HEK293 (cell line): ENCODE results near the gene PTGER2.

Experiments
- FEZF1 ChIP-seq: fragments of 450-650 bp; formaldehyde crosslinking; IDR thresholded peaks from 2 replicates; pipeline ENCODE4 v1.5.1; 2016; ENCODE audit warnings: missing biosample characterization, missing genetic modification characterization
- HIC1 ChIP-seq: fragments of 450-650 bp; formaldehyde crosslinking; IDR thresholded peaks from 2 replicates; pipeline ENCODE4 v1.5.1; 2016; ENCODE audit warnings: missing biosample characterization, missing genetic modification characterization
- KLF7 ChIP-seq: fragments of 450-650 bp; formaldehyde crosslinking; IDR thresholded peaks from 2 replicates; pipeline ENCODE4 v1.5.1; 2016; ENCODE audit warnings: missing biosample characterization, missing genetic modification characterization, borderline replicate concordance
- MEIS1 ChIP-seq: sonication (generic); formaldehyde crosslinking; IDR thresholded peaks from 2 replicates; pipeline ENCODE4 v1.8.1; 2022; ENCODE audit warnings: missing genetic modification reagents, mild to moderate bottlenecking, borderline replicate concordance
- PRDM1 ChIP-seq: fragments of 450-650 bp; formaldehyde crosslinking; IDR thresholded peaks from 2 replicates; pipeline ENCODE4; 2016; ENCODE audit warnings: missing biosample characterization, missing genetic modification characterization
- PRDM4 ChIP-seq: fragments of 450-650 bp; formaldehyde crosslinking; IDR thresholded peaks from 2 replicates; pipeline ENCODE4 v1.5.1; 2017; ENCODE audit warnings: missing biosample characterization, missing genetic modification characterization
- REST ChIP-seq: fragments of 450-650 bp; formaldehyde crosslinking; IDR thresholded peaks from 2 replicates; pipeline ENCODE4 v1.5.1; 2016; ENCODE audit warnings: missing biosample characterization, missing genetic modification characterization
- SALL2 ChIP-seq: fragments of 450-650 bp; formaldehyde crosslinking; IDR thresholded peaks from 2 replicates; pipeline ENCODE4 v1.5.0; 2017; ENCODE audit warnings: missing biosample characterization, mild to moderate bottlenecking, missing genetic modification characterization, borderline replicate concordance
- SCRT2 ChIP-seq: fragments of 450-650 bp; formaldehyde crosslinking; IDR thresholded peaks from 2 replicates; pipeline ENCODE4 v1.5.1; 2016; ENCODE audit warnings: missing biosample characterization, missing genetic modification characterization
- SETDB1 ChIP-seq: IDR thresholded peaks from one replicate; pipeline ENCODE4 v1.6.1; 2017; ENCODE audit warnings: mild to moderate bottlenecking, low read length, moderate library complexity, mixed read lengths; ENCODE audit not compliant: insufficient read length
- ZBTB10 ChIP-seq: fragments of 450-650 bp; formaldehyde crosslinking; IDR thresholded peaks from 2 replicates; pipeline ENCODE4 v1.5.1; 2016; ENCODE audit warnings: missing biosample characterization, missing genetic modification characterization
- ZBTB44 ChIP-seq: fragments of 450-650 bp; IDR thresholded peaks from 2 replicates; pipeline ENCODE4 v1.5.1; 2018; ENCODE audit warnings: missing biosample characterization, mild to moderate bottlenecking, missing genetic modification characterization
- ZBTB6 ChIP-seq: fragments of 450-650 bp; formaldehyde crosslinking; IDR thresholded peaks from 2 replicates; pipeline ENCODE4 v1.5.1; 2017; ENCODE audit warnings: missing biosample characterization, missing genetic modification characterization
- ZNF121 ChIP-seq: fragments of 450-650 bp; formaldehyde crosslinking; IDR thresholded peaks from 2 replicates; pipeline ENCODE4 v1.5.1; 2016; ENCODE audit warnings: missing biosample characterization, missing genetic modification characterization
- ZNF132 ChIP-seq: fragments of 450-650 bp; formaldehyde crosslinking; IDR thresholded peaks from 2 replicates; pipeline ENCODE4 v1.5.1; 2017; ENCODE audit warnings: missing biosample characterization, missing genetic modification characterization, borderline replicate concordance
- ZNF184 ChIP-seq: fragments of 450-650 bp; IDR thresholded peaks from 2 replicates; pipeline ENCODE4 v1.5.1; 2018; ENCODE audit warnings: missing biosample characterization, mild to moderate bottlenecking, missing genetic modification characterization
- ZNF239 ChIP-seq: fragments of 450-650 bp; formaldehyde crosslinking; IDR thresholded peaks from 2 replicates; pipeline ENCODE4 v1.5.1; 2016; ENCODE audit warnings: missing biosample characterization, missing genetic modification characterization
- ZNF311 ChIP-seq: fragments of 450-650 bp; formaldehyde crosslinking; IDR thresholded peaks from 2 replicates; pipeline ENCODE4 v1.5.1; 2017; ENCODE audit warnings: missing biosample characterization, missing genetic modification characterization, borderline replicate concordance
- ZNF324 ChIP-seq: fragments of 450-650 bp; formaldehyde crosslinking; IDR thresholded peaks from 2 replicates; pipeline ENCODE4 v1.5.1; 2016; ENCODE audit warnings: missing biosample characterization, missing genetic modification characterization
- ZNF341 ChIP-seq: fragments of 450-650 bp; formaldehyde crosslinking; IDR thresholded peaks from 2 replicates; pipeline ENCODE4; 2016; ENCODE audit warnings: low read depth, missing biosample characterization, missing genetic modification characterization
- ZNF433 ChIP-seq: fragments of 450-650 bp; formaldehyde crosslinking; IDR thresholded peaks from 2 replicates; pipeline ENCODE4 v1.5.1; 2016; ENCODE audit warnings: missing biosample characterization, missing genetic modification characterization, low read depth
- ZNF544 ChIP-seq: fragments of 450-650 bp; formaldehyde crosslinking; IDR thresholded peaks from 2 replicates; pipeline ENCODE4 v1.5.0; 2017; ENCODE audit warnings: missing biosample characterization, missing genetic modification characterization
- ZNF548 ChIP-seq: fragments of 450-650 bp; formaldehyde crosslinking; IDR thresholded peaks from 2 replicates; pipeline ENCODE4 v1.5.1; 2016; ENCODE audit warnings: missing biosample characterization, missing genetic modification characterization
- ZNF571 ChIP-seq: fragments of 450-650 bp; formaldehyde crosslinking; IDR thresholded peaks from 2 replicates; pipeline ENCODE4 v1.5.0; 2017; ENCODE audit warnings: missing biosample characterization, missing genetic modification characterization
- ZNF596 ChIP-seq: fragments of 450-650 bp; IDR thresholded peaks from 2 replicates; pipeline ENCODE4 v1.5.0; 2018; ENCODE audit warnings: missing biosample characterization, mild to moderate bottlenecking, missing genetic modification characterization, moderate library complexity
- ZNF600 ChIP-seq: fragments of 450-650 bp; formaldehyde crosslinking; IDR thresholded peaks from 2 replicates; pipeline ENCODE4 v1.5.1; 2016; ENCODE audit warnings: missing biosample characterization, missing genetic modification characterization
- ZNF658 ChIP-seq: fragments of 450-650 bp; formaldehyde crosslinking; IDR thresholded peaks from 2 replicates; pipeline ENCODE4; 2016; ENCODE audit warnings: missing biosample characterization, missing genetic modification characterization
- ZNF776 ChIP-seq: fragments of 450-650 bp; formaldehyde crosslinking; IDR thresholded peaks from 2 replicates; pipeline ENCODE4 v1.5.0; 2017; ENCODE audit warnings: missing biosample characterization, missing genetic modification characterization, borderline replicate concordance

Gene PTGER2

GRCh38 chr14:52352061-52352491 is 38.0 kb downstream of the PTGER2 start (continued):
- TF ChIP-seq ZNF776 (tag by site-specific recombination), result no peak
- no peak for TF ChIP-seq ZNF600
- no peak for TF ChIP-seq KLF7 (tag by site-specific recombination)
- 0 out of 2 replicates have a peak, but pooled peaks have one; percentile 34 for TF ChIP-seq ZBTB44
- TF ChIP-seq ZBTB6, result no peak
- TF ChIP-seq ZNF548 (tag by site-specific recombination), result no peak
- no peak for TF ChIP-seq ZNF596 (tag by site-specific recombination)
- no peak for TF ChIP-seq PRDM1 (tag by site-specific recombination)
- TF ChIP-seq ZNF571, result no peak
- TF ChIP-seq ZNF121 (tag by site-specific recombination), result no peak
- peak; percentile 77 for TF ChIP-seq FEZF1 (tag by site-specific recombination)
- no peak for TF ChIP-seq SCRT2 (tag by site-specific recombination)
- TF ChIP-seq SETDB1, result no peak
- no peak for TF ChIP-seq ZBTB10 (tag by site-specific recombination)
- TF ChIP-seq ZNF433 (tag by site-specific recombination), result no peak
- TF ChIP-seq ZNF324 (tag by site-specific recombination), result no peak
- TF ChIP-seq ZNF658 (tag by site-specific recombination), result no peak
- no peak for TF ChIP-seq ZNF341 (tag by site-specific recombination)
- no peak for TF ChIP-seq ZNF184 (tag by site-specific recombination)
- TF ChIP-seq ZNF544 (tag by site-specific recombination), result no peak
- no peak for TF ChIP-seq ZNF311 (tag by site-specific recombination)
- no peak for TF ChIP-seq HIC1 (tag by site-specific recombination)
- TF ChIP-seq REST (tag by site-specific recombination), result no peak
- no peak for TF ChIP-seq ZNF132 (tag by site-specific recombination)
- no peak for TF ChIP-seq MEIS1 (CRISPR knock-in tag)
- TF ChIP-seq SALL2, result no peak
- TF ChIP-seq ZNF239 (tag by site-specific recombination), result no peak
- TF ChIP-seq PRDM4 (tag by site-specific recombination), result peak; percentile 71
